Gastrocnemius medialis (tissue), 4 donors: Measurements from ENCODE around the gene POU5F1.

Experiments
- CTCF ChIP-seq, 5 experiments: fragments of 450-650 bp in 3 of 5; fragments of 200-600 bp in 2 of 5; sonication (generic) in 2 of 5; IDR thresholded peaks in 4 of 5; conservative IDR thresholded peaks in 1 of 5; 1 replicate in 4 of 5; 2 replicates in 1 of 5; pipeline ENCODE4 v1.5.1; 2016 to 2019; ENCODE audit warnings: antibody characterized with exemption in 5 of 5, mild to moderate bottlenecking in 3 of 5, moderate library complexity in 3 of 5
- POLR2A ChIP-seq, 2 donors: fragments of 450-650 bp; IDR thresholded peaks; one replicate each; pipeline ENCODE4 v1.6.1; 2017; ENCODE audit warnings: antibody characterized with exemption in 2 of 2, mild to moderate bottlenecking in 2 of 2, moderate library complexity in 2 of 2

GRCh38 chr6:31157513-31158139, 12.9 kb downstream of the POU5F1 start, which contains the start of gene CCHCR1:
- TF ChIP-seq POLR2A (IDR thresholded peaks at IDR 0.05) (no peak), CTCF (IDR thresholded peaks at IDR 0.05 in 4 of 5, conservative IDR thresholded peaks at IDR 0.05 in 1 of 5) (no peak)
